GM21381 (cell line): ENCODE data around the gene PRSS53.
"Not testable (repeated sequence)": the region's sequence is repeated elsewhere in the genome, so short reads cannot be mapped to it uniquely, and the experiment has no call there.

Experiments used
- ATAC-seq: cut with Tn5 transposase; IDR thresholded peaks from one replicate; pipeline ENCODE4 v1.9.1; 2021; ENCODE audit warnings: mild to moderate bottlenecking, moderate library complexity; ENCODE audit not compliant: unreplicated experiment

PRSS53 gene

GRCh38 chr16:31088459-31089183 lies at the start of gene PRSS53:
Gene PRSS53, minus strand, starts transcription at chr16:31088943. Its CDS starts 134 bp downstream, at chr16:31088809.
- no peak for ATAC-seq

GRCh38 chr16:31136822-31137499 lies 48.2 kb upstream of the PRSS53 start:
- ATAC-seq: not testable (repeated sequence)

GRCh38 chr16:31136287-31136662 lies 47.5 kb upstream of the PRSS53 start:
- no peak for ATAC-seq

- ATAC-seq: no peak
Observed at GRCh38 chr16:31135535-31136286, 47.0 kb upstream of the PRSS53 start, which contains the start of gene PRSS8. Gene PRSS8, minus strand, starts transcription at chr16:31135727. Its CDS starts 229 bp downstream, at chr16:31135498.

GRCh38 chr16:31134625-31135534 lies 46.1 kb upstream of the PRSS53 start:
- ATAC-seq: no peak

- no peak for ATAC-seq
Observed at GRCh38 chr16:31134091-31134571, 45.4 kb upstream of the PRSS53 start.

GRCh38 chr16:31133046-31133501 lies 44.3 kb upstream of the PRSS53 start:
- ATAC-seq: no peak

- no peak for ATAC-seq
Observed at GRCh38 chr16:31132303-31132979, 43.7 kb upstream of the PRSS53 start.

GRCh38 chr16:31131841-31132271 lies 43.1 kb upstream of the PRSS53 start:
- no peak for ATAC-seq

GRCh38 chr16:31131416-31131815 lies 42.7 kb upstream of the PRSS53 start:
- no peak for ATAC-seq

GRCh38 chr16:31130899-31131298 lies 42.2 kb upstream of the PRSS53 start:
- ATAC-seq: no peak

- no peak for ATAC-seq
Observed at GRCh38 chr16:31130336-31130891, 41.7 kb upstream of the PRSS53 start.

GRCh38 chr16:31129568-31130335 lies 41.0 kb upstream of the PRSS53 start:
- ATAC-seq: no peak

- no peak for ATAC-seq
Observed at GRCh38 chr16:31128711-31129567, 40.2 kb upstream of the PRSS53 start.

- no peak for ATAC-seq
Observed at GRCh38 chr16:31127182-31127581, 38.4 kb upstream of the PRSS53 start.

- ATAC-seq: no peak
Observed at GRCh38 chr16:31125844-31126243, 37.1 kb upstream of the PRSS53 start.

GRCh38 chr16:31120129-31120528 lies 31.4 kb upstream of the PRSS53 start:
- no peak for ATAC-seq
